ENCODE data around the gene GTPBP1.

Gene GTPBP1

GRCh38 chr22:38699784-38700183 lies 6.0 kb upstream of the GTPBP1 start:
- TF ChIP-seq EZH2phosphoT487 (IDR thresholded peaks at IDR 0.05; ENCODE audit: low read length): no peak
- no peak for TF ChIP-seq EZH2 (optimal IDR thresholded peaks at IDR 0.05; ENCODE audit: low read depth, low read length)
- TF ChIP-seq CTCF (IDR thresholded peaks at IDR 0.05; ENCODE audit: low read length): no peak
- DNase-seq: no peak
- peaks cover 23% of the 10 kb centered on the region for H3K4me1 ChIP-seq (ENCODE audit: low read length)
- H3K9me2 ChIP-seq (replicated peaks; ENCODE audit: insufficient read depth, low read length): no peaks in the 10 kb centered on the region
- H3K27me3 ChIP-seq (replicated peaks; ENCODE audit: insufficient read depth, low read length): no peaks in the 10 kb centered on the region
- H3K27ac ChIP-seq (ENCODE audit: low read length): no peak overlapping the region
- no peaks in the 10 kb centered on the region for H3K9me3 ChIP-seq (replicated peaks; ENCODE audit: insufficient read depth, low read length)
- H3K79me2 ChIP-seq (ENCODE audit: low read length): peaks cover 53% of the 10 kb centered on the region
- H3K4me2 ChIP-seq (ENCODE audit: low read depth, low read length): peak overlapping the region; percentile 80
- H4K20me1 ChIP-seq (ENCODE audit: insufficient read depth, low read length): no peaks in the 10 kb centered on the region
- no peak overlapping the region for H2AFZ ChIP-seq (ENCODE audit: low read length)
- H3K9ac ChIP-seq (ENCODE audit: low read length): peak overlapping the region; percentile 98
- H3K4me3 ChIP-seq (ENCODE audit: low read length): peak overlapping the region; percentile 93
- H3F3A ChIP-seq (ENCODE audit: insufficient read depth, low read length): peaks cover 16% of the 10 kb centered on the region
- no peaks in the 10 kb centered on the region for H3K36me3 ChIP-seq (replicated peaks; ENCODE audit: insufficient read depth, low read length)

- Histone ChIP-seq H3K9me3 (replicated peaks; ENCODE audit: insufficient read depth, low read length) (no peaks in the 10 kb centered on the region), H3F3A (ENCODE audit: insufficient read depth, low read length) (peaks cover 20% of the 10 kb centered on the region), H3K27me3 (replicated peaks; ENCODE audit: insufficient read depth, low read length) (no peaks in the 10 kb centered on the region), H4K20me1 (ENCODE audit: insufficient read depth, low read length) (no peaks in the 10 kb centered on the region), H3K79me2 (ENCODE audit: low read length) (peaks cover 48% of the 10 kb centered on the region), H3K36me3 (replicated peaks; ENCODE audit: insufficient read depth, low read length) (no peaks in the 10 kb centered on the region), H3K4me1 (ENCODE audit: low read length) (peaks cover 24% of the 10 kb centered on the region), H3K4me3 (ENCODE audit: low read length) (peak overlapping the region; percentile 93), H3K27ac (ENCODE audit: low read length) (peak overlapping the region; percentile 75; the same call in 1 of the 2 replicates), H3K9me2 (replicated peaks; ENCODE audit: insufficient read depth, low read length) (no peaks in the 10 kb centered on the region), H2AFZ (ENCODE audit: low read length) (peak overlapping the region; percentile 44; the same call in 1 of the 2 replicates), H3K9ac (ENCODE audit: low read length) (peak overlapping the region; percentile 98), H3K4me2 (ENCODE audit: low read depth, low read length) (peak overlapping the region; percentile 80)
- DNase-seq: no peak
- TF ChIP-seq CTCF (IDR thresholded peaks at IDR 0.05; ENCODE audit: low read length) (no peak), EZH2 (optimal IDR thresholded peaks at IDR 0.05; ENCODE audit: low read depth, low read length) (no peak), EZH2phosphoT487 (IDR thresholded peaks at IDR 0.05; ENCODE audit: low read length) (no peak)
Observed at GRCh38 chr22:38700270-38700788, 5.4 kb upstream of the GTPBP1 start.

GRCh38 chr22:38700789-38701628 lies 4.7 kb upstream of the GTPBP1 start, which contains the start of gene JOSD1:
Gene JOSD1, minus strand, starts transcription at chr22:38700943. Its CDS starts 956 bp downstream, at chr22:38699987.
- Histone ChIP-seq H3K79me2 (ENCODE audit: low read length) (peaks cover 48% of the 10 kb centered on the region), H3K27ac (ENCODE audit: low read length) (peak within 1 kb of the TSS; percentile 96), H3K27me3 (replicated peaks; ENCODE audit: insufficient read depth, low read length) (no peaks in the 10 kb centered on the region), H4K20me1 (ENCODE audit: insufficient read depth, low read length) (no peaks in the 10 kb centered on the region), H3K9me2 (replicated peaks; ENCODE audit: insufficient read depth, low read length) (no peaks in the 10 kb centered on the region), H3K4me3 (ENCODE audit: low read length) (peak within 1 kb of the TSS; percentile 93), H2AFZ (ENCODE audit: low read length) (peak within 1 kb of the TSS; percentile 44), H3K4me2 (ENCODE audit: low read depth, low read length) (peak within 1 kb of the TSS; percentile 94), H3K9ac (ENCODE audit: low read length) (peak within 1 kb of the TSS; percentile 98), H3F3A (ENCODE audit: insufficient read depth, low read length) (peaks cover 20% of the 10 kb centered on the region), H3K36me3 (replicated peaks; ENCODE audit: insufficient read depth, low read length) (no peaks in the 10 kb centered on the region), H3K4me1 (ENCODE audit: low read length) (peaks cover 24% of the 10 kb centered on the region), H3K9me3 (replicated peaks; ENCODE audit: insufficient read depth, low read length) (no peaks in the 10 kb centered on the region)
- peak; percentile 97 for DNase-seq
- TF ChIP-seq EZH2 (optimal IDR thresholded peaks at IDR 0.05; ENCODE audit: low read depth, low read length): no peak
- TF ChIP-seq EZH2phosphoT487 (IDR thresholded peaks at IDR 0.05; ENCODE audit: low read length): no peak

Data from MM.1S (cell line).